K562 treated with DMSO at 1 percent for 12 hours (cell line): ENCODE data around the gene APOBEC3F. TPM values are rescaled to one million over a fixed set of nuclear protein-coding genes. Genes with fewer than 3 reads are reported as not detected.

ENCODE experiments used
- total RNA-seq: library from RNA; unstranded; fragments of 300-600 nt; gene quantifications from 2 replicates; pipeline ENCODE4 v1.2.3, GENCODE V29; 2022; ENCODE audit not compliant: insufficient read depth

Gene APOBEC3F
- 0.78 and 4.2 TPM in 2 replicates for total RNA-seq

DNA sequence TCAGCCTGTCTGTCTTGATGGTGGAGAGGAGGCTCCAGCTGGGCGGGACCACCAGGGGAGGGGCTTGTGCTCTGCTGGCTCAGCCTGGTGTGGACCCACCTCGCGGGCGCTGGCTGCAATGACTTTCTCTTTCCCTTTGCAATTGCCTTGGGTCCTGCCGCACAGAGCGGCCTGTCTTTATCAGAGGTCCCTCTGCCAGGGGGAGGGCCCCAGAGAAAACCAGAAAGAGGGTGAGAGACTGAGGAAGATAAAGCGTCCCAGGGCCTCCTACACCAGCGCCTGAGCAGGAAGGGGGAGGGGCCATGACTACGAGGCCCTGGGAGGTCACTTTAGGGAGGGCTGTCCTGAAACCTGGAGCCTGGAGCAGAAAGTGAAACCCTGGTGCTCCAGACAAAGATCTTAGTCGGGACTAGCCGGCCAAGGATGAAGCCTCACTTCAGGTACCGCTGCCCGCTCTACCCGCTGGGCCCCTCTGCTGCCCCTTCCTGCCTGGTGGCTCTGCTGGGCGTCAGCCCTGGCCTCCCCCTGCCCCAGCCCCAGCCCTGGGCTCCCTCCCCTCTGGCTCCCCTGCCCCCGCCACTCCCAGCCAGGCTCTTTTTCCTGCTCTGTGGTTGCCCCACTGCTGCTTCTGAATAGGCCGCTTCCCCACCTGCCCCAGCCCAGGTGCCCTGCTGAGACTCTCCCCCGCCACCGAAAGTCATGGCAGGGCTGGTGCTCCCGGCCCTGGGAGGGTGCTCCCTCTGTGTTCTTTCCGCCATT is at the start of gene APOBEC3F:
Gene APOBEC3F, plus strand, starts transcription at position 327 of the 759 bp plus-strand sequence. Its CDS starts 97 bp downstream, at position 424.

GRCh38 chr22:39013942-39014722 is 26.5 kb upstream of the APOBEC3F start, which contains the start of gene APOBEC3C:
Gene APOBEC3C (plus strand): TSS chr22:39014257. CDS start chr22:39014363, 106 bp downstream.

DNA sequence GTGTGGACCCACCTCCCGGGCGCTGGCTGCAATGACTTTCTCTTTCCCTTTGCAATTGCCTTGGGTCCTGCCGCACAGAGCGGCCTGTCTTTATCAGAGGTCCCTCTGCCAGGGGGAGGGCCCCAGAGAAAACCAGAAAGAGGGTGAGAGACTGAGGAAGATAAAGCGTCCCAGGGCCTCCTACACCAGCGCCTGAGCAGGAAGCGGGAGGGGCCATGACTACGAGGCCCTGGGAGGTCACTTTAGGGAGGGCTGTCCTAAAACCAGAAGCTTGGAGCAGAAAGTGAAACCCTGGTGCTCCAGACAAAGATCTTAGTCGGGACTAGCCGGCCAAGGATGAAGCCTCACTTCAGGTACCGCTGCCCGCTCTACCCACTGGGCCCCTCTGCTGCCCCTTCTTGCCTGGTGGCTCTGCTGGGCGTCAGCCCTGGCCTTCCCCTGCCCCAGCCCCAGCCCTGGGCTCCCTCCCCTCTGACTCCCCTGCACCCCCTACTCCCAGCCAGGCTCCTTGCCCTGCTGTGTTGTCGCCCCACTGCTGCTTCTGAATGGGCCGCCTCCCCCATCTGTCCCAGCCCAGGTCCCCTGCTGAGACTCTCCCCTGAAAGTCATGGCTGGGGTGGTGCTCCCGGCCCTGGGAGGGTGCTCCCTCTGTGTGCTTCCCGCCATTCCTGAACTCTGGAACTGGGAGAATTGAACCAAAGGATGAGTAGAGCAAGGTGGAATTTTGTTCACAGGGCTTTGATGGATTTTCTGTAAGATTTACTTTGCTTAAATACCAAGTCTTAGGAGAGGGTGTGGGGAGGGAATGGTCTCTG is 36.6 kb downstream of the APOBEC3F start, which contains the start of gene APOBEC3G:
Gene APOBEC3G, plus strand, starts transcription at position 250 of the 815 bp plus-strand sequence. Its CDS starts 87 bp downstream, at position 337.

DNA sequence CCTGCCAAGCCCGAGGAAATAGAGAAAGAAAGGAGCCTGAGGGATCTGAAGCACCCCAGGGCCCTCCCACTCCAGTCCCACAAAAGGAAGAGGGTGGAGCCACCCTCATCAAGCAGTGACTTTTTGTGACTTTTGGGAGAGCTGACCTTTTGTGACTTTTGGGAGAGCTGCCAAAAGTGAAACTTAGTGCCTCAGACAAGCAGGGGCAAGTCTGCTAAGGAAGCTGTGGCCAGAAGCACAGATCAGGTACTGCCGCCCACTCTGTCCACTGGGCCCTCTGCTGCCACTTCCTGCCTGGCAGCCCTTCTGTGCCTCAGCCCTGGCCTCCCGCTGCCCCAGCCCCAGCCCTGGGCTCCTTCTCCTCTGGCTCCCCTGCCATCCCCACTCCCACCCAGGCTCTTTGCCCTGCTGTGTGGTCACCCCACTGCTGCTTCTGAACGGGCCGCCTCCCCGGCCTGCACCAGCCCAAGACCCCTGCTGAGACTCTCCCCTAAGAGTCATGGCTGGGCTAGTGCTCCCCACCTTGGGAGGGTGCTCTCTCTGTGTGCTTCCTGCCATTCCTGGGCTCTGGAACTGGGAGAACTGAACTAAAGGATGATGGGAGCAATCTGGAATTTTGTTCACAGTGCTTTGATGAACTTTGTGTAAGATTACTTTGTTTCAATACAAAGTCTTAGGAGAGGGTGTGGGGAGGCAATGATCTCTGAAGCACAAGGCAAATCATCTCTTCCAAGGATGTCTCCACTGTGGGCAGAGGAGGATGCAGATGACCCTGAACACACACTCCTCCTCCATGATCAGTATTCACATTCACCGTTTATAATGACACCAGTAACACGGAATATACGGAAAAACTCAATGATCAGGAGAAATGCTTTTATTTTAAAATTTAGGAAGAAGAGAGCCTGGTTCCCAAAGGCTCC is 56.7 kb downstream of the APOBEC3F start, which contains the start of gene APOBEC3H:
Gene APOBEC3H, plus strand, starts transcription at position 147 of the 923 bp plus-strand sequence. CDS start 3,035 bp downstream, outside the sequence.

Other genes with a start within 250 kb of the APOBEC3F start
- gene DNAL4, start 246.7 kb upstream of the APOBEC3F start, total RNA-seq: 11.1 and 11.2 TPM in 2 replicates
- gene NPTXR, start 196.8 kb upstream of the APOBEC3F start, total RNA-seq: 2.1 and 4.1 TPM in 2 replicates
- gene CBX6, start 168.6 kb upstream of the APOBEC3F start, total RNA-seq: 6.4 and 11.5 TPM in 2 replicates
- not detected in 2 replicates for gene APOBEC3A, start 83.3 kb upstream of the APOBEC3F start, total RNA-seq
- 47.6 and 70.1 TPM in 2 replicates for gene APOBEC3B, start 58.5 kb upstream of the APOBEC3F start, total RNA-seq
- gene APOBEC3C, start 26.6 kb upstream of the APOBEC3F start, total RNA-seq: 47.3 and 54.5 TPM in 2 replicates
- 2.7 and 11.2 TPM in 2 replicates for gene APOBEC3D, start 19.7 kb upstream of the APOBEC3F start, total RNA-seq
- gene APOBEC3G, start 36.4 kb downstream of the APOBEC3F start, total RNA-seq: 7.4 and 11.1 TPM in 2 replicates
- not detected in 2 replicates for gene APOBEC3H, start 56.4 kb downstream of the APOBEC3F start, total RNA-seq
- 5.1 and 7.3 TPM in 2 replicates for gene CBX7, start 111.8 kb downstream of the APOBEC3F start, total RNA-seq
- 0.16 TPM in 1 of 2 replicates, not detected in the other for gene PDGFB, start 204.1 kb downstream of the APOBEC3F start, total RNA-seq